Stimulated activated CD4-positive, alpha-beta T cell treated with anti-CD3 and anti-CD28 coated beads, Interleukin-12 subunit alpha, Interleukin-12 subunit beta, amount 100 ng/mL, for 24 hours (primary cell): ENCODE results near the gene UBA1.

Experiments used
- DNase-seq, 2 experiments: peaks; one replicate each; pipeline ENCODE4 v3.0.0-alpha.2; 2020; ENCODE audit warnings: low read depth in 2 of 2

Gene UBA1

DNA sequence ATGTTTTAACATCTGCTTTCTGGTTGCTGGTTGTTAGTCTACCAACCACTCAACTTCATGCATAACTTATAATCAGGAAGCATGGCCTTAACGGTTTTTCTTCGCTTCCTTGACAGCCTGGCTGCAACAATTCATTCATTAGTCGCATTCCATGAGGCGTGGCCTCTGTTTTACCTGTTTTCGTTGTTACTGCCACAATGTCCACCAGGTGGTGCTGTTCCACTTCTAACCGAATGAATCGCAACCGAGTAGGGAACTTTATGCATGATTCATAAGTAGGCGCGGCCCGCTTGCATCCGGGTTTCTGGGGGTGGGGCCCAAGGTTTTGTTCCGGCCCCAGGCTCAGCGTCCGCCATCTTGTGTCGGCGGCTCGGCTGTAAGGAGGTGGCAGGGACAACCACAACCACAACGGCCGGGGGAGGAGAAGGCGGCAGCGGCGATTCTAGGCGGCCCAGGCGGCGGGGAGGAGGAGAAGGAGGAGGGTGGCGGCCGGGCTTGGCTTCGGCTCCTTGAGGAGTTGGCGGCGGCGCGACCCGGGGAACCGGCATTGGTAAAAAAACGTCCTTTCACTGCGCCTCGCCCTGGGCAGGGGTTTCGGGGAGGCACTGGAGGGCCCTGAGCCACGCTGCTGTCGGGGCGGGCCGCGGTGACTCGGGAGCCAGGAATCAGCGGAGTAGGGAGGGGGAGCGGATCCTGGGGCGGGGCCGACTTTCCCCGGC lies at the start of gene UBA1:
TSS of gene UBA1 (plus strand) at position 355 of the 719 bp plus-strand sequence. CDS start 4,974 bp downstream, outside the sequence.
- DNase-seq: peak; percentile 80 to 87

GRCh38 chrX:47143894-47144625 lies 49.6 kb upstream of the UBA1 start:
- DNase-seq: no peak

DNA sequence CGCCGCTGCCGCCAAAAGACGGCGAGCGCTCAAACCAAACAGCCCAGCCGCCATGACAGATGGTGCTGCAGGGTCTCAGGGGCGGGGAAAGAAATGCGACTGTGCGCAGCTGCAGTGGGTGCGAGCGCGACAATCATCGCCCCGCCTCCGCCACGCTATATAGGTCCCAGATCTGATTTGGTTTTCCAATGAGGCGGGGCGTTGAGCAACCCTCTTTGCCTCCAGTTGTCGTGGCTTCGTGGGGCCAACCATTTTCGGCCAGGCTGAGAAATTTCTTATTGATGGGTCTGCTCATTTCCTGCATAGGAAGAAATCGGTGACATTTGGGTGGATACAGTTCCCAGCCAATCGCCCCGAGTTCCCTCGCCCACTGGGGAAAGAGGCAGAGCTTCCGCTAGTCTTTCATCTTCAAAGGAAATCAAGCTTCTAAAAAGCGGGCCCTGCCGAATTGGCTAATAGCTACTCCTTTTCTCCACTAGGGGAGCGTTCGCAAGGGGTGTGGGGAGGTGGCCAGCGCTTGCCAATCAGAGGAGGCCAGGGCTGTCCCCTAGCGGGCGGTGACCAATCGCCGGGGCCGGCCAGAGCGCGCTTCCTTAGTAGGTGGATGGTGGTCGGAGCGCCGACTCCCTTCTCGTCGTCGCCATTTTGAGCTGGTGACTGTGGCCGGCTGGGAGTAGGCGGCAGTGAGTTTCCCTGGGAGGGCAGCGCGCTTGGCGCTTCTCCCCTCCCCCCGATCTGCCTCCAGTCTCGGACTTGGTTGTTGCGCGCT lies 48.8 kb upstream of the UBA1 start, which contains the start of the genes NDUFB11 and RBM10:
TSS of gene NDUFB11 (minus strand) at position 77 of the 769 bp plus-strand sequence. CDS start at position 54, 23 bp downstream.
TSS of gene RBM10 (plus strand) at position 596 of the 769 bp plus-strand sequence. CDS start 2,261 bp downstream, outside the sequence.
- peak; percentile 78 to 82 for DNase-seq

GRCh38 chrX:47145395-47146120 lies 48.1 kb upstream of the UBA1 start:
- DNase-seq: no peak

DNA sequence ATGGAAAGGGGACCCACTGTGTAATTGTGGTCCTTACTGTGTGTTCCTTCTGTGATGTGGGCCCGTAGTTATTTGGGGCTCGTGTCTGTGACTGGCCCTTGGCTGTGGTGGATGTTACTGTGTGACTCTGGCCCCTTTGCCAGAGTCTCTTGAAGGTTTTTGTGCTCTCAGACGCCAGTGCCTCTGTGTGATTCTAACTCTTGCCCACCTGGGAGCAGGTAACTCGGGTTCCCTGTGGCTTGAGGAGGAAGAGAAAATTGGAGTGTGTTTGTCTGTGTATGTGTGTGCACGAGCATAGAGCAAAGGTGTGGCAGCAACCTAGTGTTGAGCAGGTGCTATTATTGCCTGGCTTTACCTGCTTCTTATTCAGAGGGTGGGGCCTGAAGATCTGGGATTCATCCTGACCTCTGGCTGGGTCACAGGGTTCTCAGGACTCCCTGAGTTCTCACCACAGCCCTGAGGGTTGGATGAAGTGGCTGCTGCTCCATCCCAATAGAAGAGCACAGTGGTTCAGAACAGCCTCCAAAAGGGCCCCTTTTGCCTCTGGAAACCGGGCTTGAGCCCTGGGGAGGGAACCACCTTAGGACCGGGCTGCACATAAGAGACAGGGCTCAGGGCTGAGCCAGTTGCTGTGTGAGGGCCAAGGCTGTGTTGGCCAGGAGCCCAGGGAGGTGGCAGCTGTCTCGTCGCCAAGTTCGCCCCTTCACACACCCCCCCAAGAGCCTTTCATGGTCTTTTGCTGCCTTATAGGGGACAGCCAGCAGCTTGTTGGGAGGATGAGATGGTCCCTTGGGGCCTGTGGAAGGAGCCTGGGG lies 47.3 kb upstream of the UBA1 start:
- no peak for DNase-seq

GRCh38 chrX:47146936-47147859 lies 46.4 kb upstream of the UBA1 start:
- DNase-seq: no peak

DNA sequence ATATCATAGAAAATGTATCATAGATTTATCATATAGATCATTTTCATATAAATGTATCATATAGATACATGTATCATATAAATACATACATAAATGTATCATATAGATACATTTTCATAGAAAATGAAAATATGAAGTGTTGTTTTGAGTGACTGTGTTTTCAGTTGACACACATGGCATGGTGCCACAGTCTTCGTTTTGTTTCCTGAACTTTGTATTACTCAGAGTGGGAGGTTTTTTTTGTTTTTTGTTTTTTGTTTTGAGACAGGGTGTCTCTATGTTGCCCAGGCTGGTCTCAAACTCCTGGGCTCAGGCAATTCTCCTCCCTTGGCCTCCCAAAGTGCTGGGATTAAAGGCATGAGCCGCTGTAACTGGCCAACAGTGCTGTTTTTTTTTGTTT lies 44.7 kb upstream of the UBA1 start:
- no peak for DNase-seq

GRCh38 chrX:47151435-47151834 lies 42.2 kb upstream of the UBA1 start:
- no peak for DNase-seq

DNA sequence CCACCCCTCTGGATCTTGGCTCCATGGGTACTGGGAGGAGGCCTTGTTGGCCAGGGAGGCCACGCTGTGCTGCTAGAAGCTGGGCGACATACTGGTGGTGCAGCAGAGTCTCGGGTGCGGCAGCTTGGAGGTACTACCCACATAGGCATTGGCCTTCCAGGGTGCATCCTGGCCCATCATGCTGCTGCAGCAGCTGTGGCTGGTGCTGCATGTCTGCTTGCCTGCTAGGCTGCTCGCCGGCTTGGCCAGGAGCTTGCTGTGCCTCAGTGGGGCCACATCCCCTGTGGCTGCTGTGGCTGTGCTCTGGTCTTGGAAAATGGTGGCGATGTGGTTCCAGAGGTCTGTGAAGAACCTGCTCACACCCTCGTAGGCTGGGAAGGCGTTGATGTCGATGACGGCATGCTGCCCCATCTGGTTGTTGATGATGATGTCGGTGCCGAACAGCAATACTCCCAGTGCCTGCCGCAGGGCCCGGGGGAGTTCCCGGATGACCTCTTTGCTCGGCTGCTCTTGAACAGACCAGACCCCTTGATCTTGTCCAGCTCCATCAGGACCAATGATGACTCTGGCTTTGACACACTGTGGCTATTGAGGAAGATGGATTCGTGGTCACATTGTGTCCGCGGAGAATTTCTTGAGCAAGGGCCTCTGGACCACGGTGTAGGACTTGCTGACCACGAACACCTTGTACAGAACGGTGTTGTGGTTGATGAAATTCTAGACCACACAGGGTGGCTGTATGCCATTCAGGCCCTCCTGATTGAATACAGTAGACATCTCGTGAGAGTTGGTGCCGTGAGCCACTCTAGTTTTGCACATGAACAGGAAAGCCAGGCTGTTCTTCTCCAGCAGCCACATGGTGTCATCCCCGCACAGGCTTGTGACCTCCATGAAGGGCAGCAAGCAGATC lies 36.8 kb upstream of the UBA1 start:
- no peak for DNase-seq

DNA sequence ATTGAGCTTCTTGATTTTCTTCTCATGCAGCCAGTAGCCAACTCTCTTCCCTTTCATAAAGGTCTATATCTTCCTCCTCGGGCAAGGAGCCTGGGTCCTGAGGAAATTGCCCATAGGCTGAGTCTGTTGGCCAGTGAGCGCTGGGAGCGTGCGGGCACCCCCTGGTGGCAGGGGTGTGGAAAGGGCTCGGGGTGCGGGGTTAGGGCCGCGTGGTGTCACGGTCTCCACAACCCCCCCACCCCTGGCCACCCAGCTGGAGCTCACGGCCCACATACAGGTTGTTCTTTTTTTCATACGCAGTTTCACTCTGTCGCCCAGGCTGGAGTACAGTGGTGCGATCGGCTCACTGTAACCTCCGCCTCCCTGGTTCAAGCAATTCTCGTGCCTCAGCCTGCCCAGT lies 35.5 kb upstream of the UBA1 start:
- DNase-seq: no peak

GRCh38 chrX:47158781-47159180 lies 34.8 kb upstream of the UBA1 start:
- no peak for DNase-seq

- DNase-seq: no peak
Observed at GRCh38 chrX:47160781-47161180, 32.8 kb upstream of the UBA1 start.

- DNase-seq: no peak
Observed at GRCh38 chrX:47162927-47163583, 30.6 kb upstream of the UBA1 start.

- no peak for DNase-seq
Observed at GRCh38 chrX:47164420-47164819, 29.2 kb upstream of the UBA1 start.

DNA sequence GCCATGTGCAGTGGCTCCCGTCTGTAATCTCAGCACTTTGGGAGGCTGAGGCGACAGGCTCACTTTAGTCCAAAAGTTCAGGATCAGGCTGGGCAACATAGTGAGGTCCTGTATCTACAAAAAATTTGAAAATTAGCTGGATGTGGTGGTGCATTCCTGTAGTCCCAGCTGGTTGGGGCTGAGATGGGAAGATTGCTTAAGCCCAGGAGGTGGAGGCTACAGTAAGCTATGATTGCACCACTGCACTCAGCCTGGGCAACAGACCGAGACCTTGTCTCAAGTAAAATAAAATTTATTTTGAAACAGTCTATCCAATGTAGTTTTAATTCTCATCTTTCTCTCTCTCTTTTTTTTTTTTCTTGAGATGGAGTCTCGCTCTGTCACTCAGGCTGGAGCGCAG lies 27.5 kb upstream of the UBA1 start:
- no peak for DNase-seq

- no peak for DNase-seq
Observed at GRCh38 chrX:47168495-47169073, 25.0 kb upstream of the UBA1 start.

GRCh38 chrX:47169273-47169672 lies 24.4 kb upstream of the UBA1 start:
- DNase-seq: no peak
